HepG2 (cell line): ENCODE measurements around the gene CCDC85C.

ENCODE experiments used
- NFE2L1 ChIP-seq: sonication (generic); formaldehyde crosslinking; IDR thresholded peaks from 2 replicates; pipeline ENCODE4 v1.4.0; 2020; ENCODE audit warnings: missing genetic modification reagents, mild to moderate bottlenecking, borderline replicate concordance
- ZBTB21 ChIP-seq: sonication (generic); formaldehyde crosslinking; IDR thresholded peaks from 2 replicates; pipeline ENCODE4 v1.4.0; 2020; ENCODE audit warnings: missing genetic modification reagents
- ZC3H13 ChIP-seq: sonication (generic); formaldehyde crosslinking; IDR thresholded peaks from 2 replicates; pipeline ENCODE4 v1.8.1; 2023; ENCODE audit warnings: mild to moderate bottlenecking, missing genetic modification reagents, moderate library complexity
- TF ChIP-seq, protein P1 (sequence below): IDR thresholded peaks from 2 replicates; pipeline ENCODE4 v1.6.1; 2012; ENCODE audit warnings: inconsistent platforms

GRCh38 chr14:99468081-99468480 lies 135.9 kb downstream of the CCDC85C start:
- TF ChIP-seq ZC3H13 = no peak
- no peak for TF ChIP-seq NFE2L1 (CRISPR knock-in tag)
- TF ChIP-seq ZBTB21 (CRISPR knock-in tag) = no peak
- TF ChIP-seq, protein P1, sequence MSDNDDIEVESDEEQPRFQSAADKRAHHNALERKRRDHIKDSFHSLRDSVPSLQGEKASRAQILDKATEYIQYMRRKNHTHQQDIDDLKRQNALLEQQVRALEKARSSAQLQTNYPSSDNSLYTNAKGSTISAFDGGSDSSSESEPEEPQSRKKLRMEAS = no peak
